Measurements from ENCODE around the gene PHF3.

The PHF3 gene

DNA sequence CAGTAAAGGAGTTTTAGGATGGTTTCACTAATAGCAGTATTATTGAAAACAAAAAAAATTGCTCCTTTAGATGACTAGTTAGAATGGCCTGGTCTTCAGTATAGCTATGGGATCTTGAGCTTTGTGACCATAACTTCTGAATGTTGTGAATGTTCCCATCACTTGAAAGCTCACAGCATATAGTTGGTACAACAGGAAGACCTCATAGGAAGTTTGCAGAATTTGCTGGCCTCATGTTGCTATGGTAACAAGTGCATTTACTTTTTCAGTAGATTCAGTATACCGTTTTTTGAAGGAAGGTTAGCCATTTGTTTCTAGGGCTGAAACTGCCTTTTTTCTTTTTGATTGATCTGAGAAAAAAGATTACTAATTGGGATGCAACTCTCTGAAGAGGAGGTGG, 8.3 kb downstream of the PHF3 start:
- Histone ChIP-seq H3K9me2 (replicated peaks; ENCODE audit: control insufficient read depth, low read length) (no peaks in the 10 kb centered on the region), H3F3A (ENCODE audit: control insufficient read depth, insufficient read depth) (no peaks in the 10 kb centered on the region), H3K4me2 (ENCODE audit: low read length) (peak overlapping the region; percentile 24; the same call in 1 of the 2 replicates), H3K4me3 (ENCODE audit: low read length) (no peak overlapping the region), H3K27me3 (ENCODE audit: control insufficient read depth, low read length) (no peaks in the 10 kb centered on the region), H3K9me3 (ENCODE audit: control insufficient read depth, insufficient read depth, low read length) (no peaks in the 10 kb centered on the region), H3K79me2 (ENCODE audit: control insufficient read depth, low read length) (peaks cover 100% of the 10 kb centered on the region), H4K20me1 (ENCODE audit: control insufficient read depth, insufficient read depth, low read depth, low read length) (peaks cover 40% of the 10 kb centered on the region), H3K36me3 (ENCODE audit: control insufficient read depth, low read length) (peaks cover 80% of the 10 kb centered on the region), H3K27ac (ENCODE audit: low read depth, low read length) (no peak overlapping the region), H3K4me1 (ENCODE audit: control insufficient read depth, low read length) (peaks cover 60% of the 10 kb centered on the region)
- TF ChIP-seq, protein P1, sequence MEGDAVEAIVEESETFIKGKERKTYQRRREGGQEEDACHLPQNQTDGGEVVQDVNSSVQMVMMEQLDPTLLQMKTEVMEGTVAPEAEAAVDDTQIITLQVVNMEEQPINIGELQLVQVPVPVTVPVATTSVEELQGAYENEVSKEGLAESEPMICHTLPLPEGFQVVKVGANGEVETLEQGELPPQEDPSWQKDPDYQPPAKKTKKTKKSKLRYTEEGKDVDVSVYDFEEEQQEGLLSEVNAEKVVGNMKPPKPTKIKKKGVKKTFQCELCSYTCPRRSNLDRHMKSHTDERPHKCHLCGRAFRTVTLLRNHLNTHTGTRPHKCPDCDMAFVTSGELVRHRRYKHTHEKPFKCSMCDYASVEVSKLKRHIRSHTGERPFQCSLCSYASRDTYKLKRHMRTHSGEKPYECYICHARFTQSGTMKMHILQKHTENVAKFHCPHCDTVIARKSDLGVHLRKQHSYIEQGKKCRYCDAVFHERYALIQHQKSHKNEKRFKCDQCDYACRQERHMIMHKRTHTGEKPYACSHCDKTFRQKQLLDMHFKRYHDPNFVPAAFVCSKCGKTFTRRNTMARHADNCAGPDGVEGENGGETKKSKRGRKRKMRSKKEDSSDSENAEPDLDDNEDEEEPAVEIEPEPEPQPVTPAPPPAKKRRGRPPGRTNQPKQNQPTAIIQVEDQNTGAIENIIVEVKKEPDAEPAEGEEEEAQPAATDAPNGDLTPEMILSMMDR (IDR thresholded peaks at IDR 0.05; ENCODE audit: low read depth, low read length, poor library complexity, severe bottlenecking), result no peak
- no peak for TF ChIP-seq EZH2phosphoT487 (IDR thresholded peaks at IDR 0.05; ENCODE audit: borderline replicate concordance, low read length)

DNA sequence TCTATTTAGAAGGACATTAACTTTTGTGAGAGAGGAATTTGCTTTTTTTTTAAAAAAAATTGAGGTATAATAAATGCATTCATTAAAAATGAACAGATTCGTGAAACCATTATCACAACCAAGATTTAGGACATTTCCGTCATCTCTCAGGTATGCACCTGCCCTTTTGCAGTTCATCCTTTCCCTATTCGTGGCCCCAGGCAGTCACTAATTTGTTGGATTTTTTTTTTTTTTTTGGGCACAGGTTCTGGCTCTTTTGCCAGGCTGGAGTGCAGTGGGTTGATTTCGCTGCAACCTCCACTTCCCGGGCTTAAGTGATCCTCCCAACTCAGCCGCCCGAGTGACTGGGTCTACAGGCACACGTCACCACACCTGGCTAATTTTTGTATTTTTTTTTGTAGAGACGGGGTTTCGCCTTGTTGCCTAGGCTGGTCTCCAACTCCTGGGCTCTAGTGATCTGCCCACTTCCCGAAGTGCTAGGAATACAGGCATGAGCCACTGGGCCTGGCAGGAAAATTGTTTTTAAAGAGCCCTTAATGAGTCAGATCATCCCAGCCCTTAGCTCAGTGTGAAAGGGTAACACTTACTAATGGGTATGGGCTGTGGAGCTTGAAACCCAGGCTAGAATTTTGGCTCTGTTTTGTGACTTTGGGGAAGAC, 9.2 kb downstream of the PHF3 start:
- Histone ChIP-seq H3K9me3 (ENCODE audit: control insufficient read depth, insufficient read depth, low read length) (no peaks in the 10 kb centered on the region), H4K20me1 (ENCODE audit: control insufficient read depth, insufficient read depth, low read depth, low read length) (peaks cover 31% of the 10 kb centered on the region), H3F3A (ENCODE audit: control insufficient read depth, insufficient read depth) (peaks cover 3% of the 10 kb centered on the region; the same call in 1 of the 2 replicates), H3K4me2 (ENCODE audit: low read length) (no peak overlapping the region), H3K27me3 (ENCODE audit: control insufficient read depth, low read length) (no peaks in the 10 kb centered on the region), H3K27ac (ENCODE audit: low read depth, low read length) (no peak overlapping the region), H3K36me3 (ENCODE audit: control insufficient read depth, low read length) (peaks cover 81% of the 10 kb centered on the region), H3K4me3 (ENCODE audit: low read length) (no peak overlapping the region), H3K9me2 (replicated peaks; ENCODE audit: control insufficient read depth, low read length) (no peaks in the 10 kb centered on the region), H3K4me1 (ENCODE audit: control insufficient read depth, low read length) (peaks cover 50% of the 10 kb centered on the region), H3K79me2 (ENCODE audit: control insufficient read depth, low read length) (peaks cover 100% of the 10 kb centered on the region)
- no peak for TF ChIP-seq EZH2phosphoT487 (IDR thresholded peaks at IDR 0.05; ENCODE audit: borderline replicate concordance, low read length)
- TF ChIP-seq, protein P1 (IDR thresholded peaks at IDR 0.05; ENCODE audit: low read depth, low read length, poor library complexity, severe bottlenecking), result no peak

DNA sequence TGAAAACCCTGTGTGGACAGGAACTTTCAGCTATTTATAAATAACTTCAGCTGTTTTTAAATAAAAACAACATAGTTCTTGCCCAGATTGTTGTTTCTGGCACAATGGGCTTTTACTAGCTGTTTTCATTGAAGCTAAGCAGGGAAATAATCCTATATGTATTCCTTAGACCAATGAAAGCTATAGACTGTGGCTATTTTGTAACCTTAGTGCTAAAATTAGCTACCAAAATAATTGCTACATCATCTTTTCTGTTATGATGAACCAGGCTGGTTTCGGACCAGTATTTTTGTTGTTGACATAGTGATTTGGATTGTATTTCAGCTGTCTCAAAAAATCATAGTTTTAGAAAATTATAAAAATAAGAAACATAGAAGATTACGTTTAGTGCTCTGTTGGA, 13.7 kb downstream of the PHF3 start:
- H3K4me2 ChIP-seq (ENCODE audit: low read length), result no peak overlapping the region
- peaks cover 100% of the 10 kb centered on the region for H3K79me2 ChIP-seq (ENCODE audit: control insufficient read depth, low read length)
- H3K4me3 ChIP-seq (ENCODE audit: low read length), result no peak overlapping the region
- no peaks in the 10 kb centered on the region; the same call in 1 of the 2 replicates for H3K9me3 ChIP-seq (ENCODE audit: control insufficient read depth, insufficient read depth, low read length)
- TF ChIP-seq EZH2phosphoT487 (IDR thresholded peaks at IDR 0.05; ENCODE audit: borderline replicate concordance, low read length), result no peak
- TF ChIP-seq, protein P1 (IDR thresholded peaks at IDR 0.05; ENCODE audit: low read depth, low read length, poor library complexity, severe bottlenecking), result no peak
- H3K36me3 ChIP-seq (ENCODE audit: control insufficient read depth, low read length), result peaks cover 91% of the 10 kb centered on the region
- H3K9me2 ChIP-seq (replicated peaks; ENCODE audit: control insufficient read depth, low read length), result no peaks in the 10 kb centered on the region
- no peaks in the 10 kb centered on the region; the same call in 1 of the 2 replicates for H4K20me1 ChIP-seq (ENCODE audit: control insufficient read depth, insufficient read depth, low read depth, low read length)
- peaks cover 27% of the 10 kb centered on the region for H3K4me1 ChIP-seq (ENCODE audit: control insufficient read depth, low read length)
- H3K27ac ChIP-seq (ENCODE audit: low read depth, low read length), result no peak overlapping the region
- H3K27me3 ChIP-seq (ENCODE audit: control insufficient read depth, low read length), result no peaks in the 10 kb centered on the region
- peaks cover 3% of the 10 kb centered on the region; the same call in 1 of the 2 replicates for H3F3A ChIP-seq (ENCODE audit: control insufficient read depth, insufficient read depth)

All from DOHH2 (cell line).